IMR-90 (cell line): ENCODE data around the gene TRAF3. TPM values are rescaled to one million over a fixed set of nuclear protein-coding genes. Genes with fewer than 3 reads are reported as not detected.

ENCODE experiments used
- ATAC-seq: fragments of 200-7000 bp; cut with Tn5 transposase; 2 replicates; pipeline ENCODE4 v1.9.1; 2020; ENCODE audit warnings: low read depth, mild to moderate bottlenecking, moderate library complexity
- BruUV-seq: library from RNA; stranded (reverse); fragments of 400-500 nt; replicated peaks from 2 replicates; lab custom pipeline; 2021; lab: Mats Ljungman, UMichigan
- CTCF ChIA-PET: fragments of 300-600 bp; formaldehyde crosslinking; extraction: SDS; loops from one replicate; lab custom pipeline; 2021; ENCODE audit warnings: antibody characterized with exemption; lab: Yijun Ruan, JAX
- POLR2A ChIA-PET: fragments of 300-600 bp; sonication (Branson Sonifier 250); formaldehyde crosslinking; loops from one replicate; lab custom pipeline; 2022; ENCODE audit warnings: antibody characterized with exemption; ENCODE audit not compliant: unreplicated experiment; lab: Charles Lee
- DNase-seq: peaks from one replicate; pipeline ENCODE4 v3.0.0; 2013
- H2AFZ ChIP-seq: replicated peaks from 2 replicates; pipeline ENCODE3; 2013; ENCODE audit warnings: low read length, mild to moderate bottlenecking; ENCODE audit not compliant: poor library complexity
- H2AK5ac ChIP-seq: 2 replicates; pipeline ENCODE4 v1.6.1; 2013; ENCODE audit warnings: low read depth, low read length, inconsistent platforms
- H2AK9ac ChIP-seq: replicated peaks from 2 replicates; pipeline ENCODE3; 2013; ENCODE audit warnings: mild to moderate bottlenecking, low read depth, low read length, moderate library complexity; ENCODE audit not compliant: poor library complexity
- H2BK120ac ChIP-seq: 2 replicates; pipeline ENCODE4 v1.6.1; 2013; ENCODE audit warnings: low read depth, low read length, inconsistent platforms
- H2BK15ac ChIP-seq: 3 replicates; pipeline ENCODE4 v1.6.1; 2013; ENCODE audit warnings: low read depth, low read length, inconsistent platforms
- H2BK20ac ChIP-seq: 2 replicates; pipeline ENCODE4 v1.6.1; 2013; ENCODE audit warnings: low read depth, mild to moderate bottlenecking, inconsistent platforms, low read length, moderate library complexity
- H2BK5ac ChIP-seq: 2 replicates; pipeline ENCODE4 v1.6.1; 2013; ENCODE audit warnings: mild to moderate bottlenecking, low read depth, low read length, inconsistent platforms; ENCODE audit not compliant: poor library complexity, severe bottlenecking
- H3K14ac ChIP-seq: replicated peaks from 2 replicates; pipeline ENCODE4 v1.6.1; 2013; ENCODE audit warnings: low read depth, low read length, inconsistent platforms
- H3K18ac ChIP-seq: 2 replicates; pipeline ENCODE4 v1.6.1; 2013; ENCODE audit warnings: low read depth, low read length, control low read depth
- H3K23ac ChIP-seq: 2 replicates; pipeline ENCODE4 v1.6.1; 2013; ENCODE audit warnings: low read depth, low read length, inconsistent platforms
- H3K27ac ChIP-seq: 2 replicates; pipeline ENCODE4 v1.5.1; 2013; ENCODE audit warnings: mild to moderate bottlenecking, control low read depth, low read length; ENCODE audit not compliant: insufficient read depth
- H3K27me3 ChIP-seq: 2 replicates; pipeline ENCODE4 v1.6.1; 2013; ENCODE audit warnings: low read length; ENCODE audit not compliant: control insufficient read depth, insufficient read depth
- H3K36me3 ChIP-seq: 2 replicates; pipeline ENCODE4 v1.6.1; 2013; ENCODE audit warnings: low read length, mixed read lengths; ENCODE audit not compliant: control insufficient read depth, insufficient read depth
- H3K4ac ChIP-seq: 2 replicates; pipeline ENCODE4 v1.6.1; 2013; ENCODE audit warnings: low read depth, low read length, inconsistent platforms
- H3K4me1 ChIP-seq: 2 replicates; pipeline ENCODE4 v1.6.1; 2013; ENCODE audit warnings: low read length, mixed read lengths; ENCODE audit not compliant: control insufficient read depth, insufficient read depth
- H3K4me2 ChIP-seq: 2 replicates; pipeline ENCODE4 v1.6.1; 2013; ENCODE audit warnings: low read depth, mild to moderate bottlenecking, control low read depth, low read length, moderate library complexity
- H3K4me3 ChIP-seq: 2 replicates; pipeline ENCODE4 v1.5.1; 2013; ENCODE audit warnings: low read depth, mild to moderate bottlenecking, control low read depth, low read length, moderate library complexity; ENCODE audit not compliant: insufficient read depth
- H3K56ac ChIP-seq: 2 replicates; pipeline ENCODE4 v1.6.1; 2013; ENCODE audit warnings: low read length, inconsistent platforms; ENCODE audit not compliant: insufficient read depth; ENCODE audit errors: extremely low read depth
- H3K79me1 ChIP-seq, 2 experiments: 2 replicates each; pipeline ENCODE4 v1.6.1; 2013; ENCODE audit warnings: low read length in 2 of 2, inconsistent platforms in 1 of 2, low read depth in 1 of 2
- H3K9ac ChIP-seq: 2 replicates; pipeline ENCODE4 v1.6.1; 2013; ENCODE audit warnings: low read depth, low read length, control low read depth
- H3K9me1 ChIP-seq: 2 replicates; pipeline ENCODE4 v1.6.1; 2013; ENCODE audit warnings: low read length, inconsistent platforms; ENCODE audit not compliant: insufficient read depth
- H3K9me3 ChIP-seq: 2 replicates; pipeline ENCODE4 v1.6.1; 2013; ENCODE audit warnings: low read length; ENCODE audit not compliant: control insufficient read depth, insufficient read depth
- H4K20me1 ChIP-seq: 2 replicates; pipeline ENCODE4 v1.6.1; 2013; ENCODE audit warnings: low read length, inconsistent platforms; ENCODE audit not compliant: insufficient read depth
- H4K5ac ChIP-seq: 2 replicates; pipeline ENCODE4 v1.6.1; 2013; ENCODE audit warnings: mild to moderate bottlenecking, low read depth, low read length, control low read depth
- H4K8ac ChIP-seq, 2 experiments: 2 replicates each; pipeline ENCODE4 v1.6.1; 2013; ENCODE audit warnings: low read depth in 2 of 2, low read length in 2 of 2, control low read depth in 1 of 2, inconsistent platforms in 1 of 2
- H4K91ac ChIP-seq: 2 replicates; pipeline ENCODE4 v1.6.1; 2013; ENCODE audit warnings: low read depth, low read length, inconsistent platforms; ENCODE audit not compliant: insufficient read depth
- BHLHE40 ChIP-seq: fragments of 150-350 bp; IDR thresholded peaks from 2 replicates; pipeline ENCODE4 v1.6.1; 2016; ENCODE audit warnings: mild to moderate bottlenecking, low read depth, low read length
- CEBPB ChIP-seq: IDR thresholded peaks from 2 replicates; pipeline ENCODE4 v1.6.1; 2012; ENCODE audit warnings: low read depth, low read length, improper control_type of control experiment
- CHD1 ChIP-seq: IDR thresholded peaks from 2 replicates; pipeline ENCODE4 v1.6.1; 2012; ENCODE audit warnings: low read depth, low read length, improper control_type of control experiment
- FOS ChIP-seq: fragments of 150-350 bp; IDR thresholded peaks from 2 replicates; pipeline ENCODE4 v1.6.1; 2016; ENCODE audit warnings: low read depth, low read length
- MAZ ChIP-seq: IDR thresholded peaks from 2 replicates; pipeline ENCODE4 v1.6.1; 2012; ENCODE audit warnings: low read depth, mild to moderate bottlenecking, low read length, improper control_type of control experiment, moderate library complexity, borderline replicate concordance
- MXI1 ChIP-seq: IDR thresholded peaks from 2 replicates; pipeline ENCODE4 v1.6.1; 2012; ENCODE audit warnings: low read depth, mild to moderate bottlenecking, low read length, moderate library complexity, borderline replicate concordance
- NFE2L2 ChIP-seq: fragments of 150-350 bp; IDR thresholded peaks from 2 replicates; pipeline ENCODE4 v1.6.1; 2016; ENCODE audit warnings: low read depth, mild to moderate bottlenecking, low read length
- RAD21 ChIP-seq: IDR thresholded peaks from 2 replicates; pipeline ENCODE4 v1.6.1; 2012; ENCODE audit warnings: low read length, improper control_type of control experiment
- RCOR1 ChIP-seq: IDR thresholded peaks from 2 replicates; pipeline ENCODE4 v1.6.1; 2012; ENCODE audit warnings: mild to moderate bottlenecking, low read length, improper control_type of control experiment; ENCODE audit not compliant: insufficient replicate concordance
- SMC3 ChIP-seq: fragments of 150-350 bp; IDR thresholded peaks from 2 replicates; pipeline ENCODE4 v1.6.1; 2016; ENCODE audit warnings: low read depth, mild to moderate bottlenecking, antibody characterized with exemption, low read length, moderate library complexity
- WGBS, 2 experiments: methylation state at CpG; one replicate each; pipeline versions ENCODE4 v1.1.5 to v1.1.7; 2013; ENCODE audit warnings: missing lambda C conversion rate in 2 of 2; ENCODE audit not compliant: insufficient read length in 1 of 2; ENCODE audit errors: extremely low coverage in 2 of 2; 5-methylcytosine and 5-hydroxymethylcytosine counted together
- dilution Hi-C: fragments of 300-500 bp; cut with HindIII; formaldehyde crosslinking; loops from one replicate; pipeline ENCODE4 v1.14.3; 2018; ENCODE audit warnings: low sequenced_read_pairs; ENCODE audit not compliant: unreplicated experiment
- in situ Hi-C: fragments of 300-500 bp; cut with MboI; formaldehyde crosslinking; loops from 3 replicates; pipeline ENCODE4 v1.14.3; 2019; ENCODE audit warnings: low sequenced_read_pairs, inconsistent platforms, mixed read lengths
- intact Hi-C: fragments of 100-400 bp; cut with micrococcal nuclease; formaldehyde crosslinking; loops from 2 replicates; pipeline ENCODE4 v1.10.0; 2022
- polyA plus RNA-seq, 3 experiments: library from polyadenylated mRNA; depleted of rRNA; stranded (reverse); fragments of >200 nt; gene quantifications; 2 replicates each; pipeline ENCODE4 v1.2.3, GENCODE V29; 2012; ENCODE audit warnings: low replicate concordance in 1 of 3
- total RNA-seq: library from RNA; depleted of rRNA; stranded (reverse); fragments of >200 nt; gene quantifications from 2 replicates; pipeline ENCODE4 v1.2.3, GENCODE V29; 2012
- TF ChIP-seq, protein P1 (sequence below): fragments of 150-350 bp; IDR thresholded peaks from 2 replicates; pipeline ENCODE4 v1.6.1; 2017; ENCODE audit warnings: mild to moderate bottlenecking, antibody characterized with exemption, low read length, low read depth

Gene TRAF3
- total and polyA plus RNA-seq, 2 of the 4 experiments (the other 2 are of a cell fraction) = 21.2 to 25.3 TPM

DNA sequence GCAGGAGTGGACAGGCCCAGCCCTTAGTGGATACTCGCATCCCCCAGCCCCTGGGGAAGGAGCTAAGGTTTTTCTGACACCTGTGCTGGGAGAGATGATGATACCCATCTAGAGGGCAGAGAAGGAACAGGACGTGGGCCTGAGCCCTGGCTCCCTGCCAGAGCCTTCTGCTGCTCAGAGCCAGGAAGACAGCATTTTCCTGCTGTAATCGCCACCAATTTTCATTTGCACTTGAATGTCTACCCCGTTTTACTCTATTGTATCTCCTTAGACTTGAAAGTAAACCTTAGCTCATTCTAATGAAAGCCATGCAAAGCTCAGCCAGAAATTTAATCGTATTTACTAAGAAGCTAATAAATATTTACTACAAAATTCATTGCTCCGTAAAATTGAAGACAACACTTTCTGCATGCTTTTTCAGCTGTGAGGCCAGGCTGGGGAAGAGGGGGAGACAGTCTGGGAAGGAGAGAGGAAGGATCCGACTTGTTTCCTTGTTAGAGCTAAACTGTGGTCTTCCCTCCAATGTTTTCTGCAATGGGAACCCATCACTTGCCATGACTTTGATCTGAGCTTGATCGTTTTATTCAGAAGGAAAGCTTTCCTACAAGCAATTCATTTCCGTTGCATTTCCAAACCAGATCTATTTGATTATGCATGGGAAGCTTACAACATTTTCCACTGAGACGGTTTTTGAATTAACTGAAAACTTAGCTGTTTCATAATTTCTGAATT, 17.6 kb upstream of the TRAF3 start:
- ChIA-PET CTCF (interaction anchor here (1.0 kb wide), 1 partner anchor 65 kb away, joined by 3 read pairs; no protein-coding TSS in a partner anchor), POLR2A (no interaction called here)
- Histone ChIP-seq H4K8ac (no peak overlapping the region), H3K4ac (no peak overlapping the region), H4K5ac (no peak overlapping the region), H2AK5ac (no peak overlapping the region), H3K9me3 (no peaks in the 10 kb centered on the region; the same call in 1 of the 2 replicates), H2BK120ac (no peak overlapping the region), H3K4me1 (no peaks in the 10 kb centered on the region), H2AFZ (no peak overlapping the region), H3K27ac (no peak overlapping the region), H4K91ac (no peak overlapping the region), H2AK9ac (no peak overlapping the region), H3K23ac (no peak overlapping the region), H3K56ac (no peak overlapping the region), H3K36me3 (no peaks in the 10 kb centered on the region), H3K79me1 (no peaks in the 10 kb centered on the region), H2BK5ac (no peak overlapping the region), H3K18ac (no peak overlapping the region), H4K20me1 (no peaks in the 10 kb centered on the region), H3K14ac (no peak overlapping the region), H3K9me1 (no peaks in the 10 kb centered on the region), H3K4me3 (no peak overlapping the region), H2BK15ac (no peak overlapping the region), H2BK20ac (no peak overlapping the region), H3K9ac (no peak overlapping the region), H3K4me2 (no peak overlapping the region), H3K27me3 (peaks cover 15% of the 10 kb centered on the region)
- WGBS, 2 experiments = 29% methylated on average over 1 of the region's 10 CpGs; no CpG with 5 or more reads in 1 of the 2 experiments
- TF ChIP-seq MXI1 (no peak), RCOR1 (no peak), RAD21 (no peak), CHD1 (no peak), MAZ (no peak), SMC3 (no peak), FOS (no peak), BHLHE40 (no peak), NFE2L2 (no peak), CEBPB (no peak)
- TF ChIP-seq, protein P1, sequence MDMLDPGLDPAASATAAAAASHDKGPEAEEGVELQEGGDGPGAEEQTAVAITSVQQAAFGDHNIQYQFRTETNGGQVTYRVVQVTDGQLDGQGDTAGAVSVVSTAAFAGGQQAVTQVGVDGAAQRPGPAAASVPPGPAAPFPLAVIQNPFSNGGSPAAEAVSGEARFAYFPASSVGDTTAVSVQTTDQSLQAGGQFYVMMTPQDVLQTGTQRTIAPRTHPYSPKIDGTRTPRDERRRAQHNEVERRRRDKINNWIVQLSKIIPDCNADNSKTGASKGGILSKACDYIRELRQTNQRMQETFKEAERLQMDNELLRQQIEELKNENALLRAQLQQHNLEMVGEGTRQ = no peak
- dilution Hi-C loops (no loop called here), intact Hi-C loops (no loop called here), in situ Hi-C loops (no loop called here)
- no peak for DNase-seq
- BruUV-seq = no TSS peak
- no peak for ATAC-seq
